HEK293 (cell line): ENCODE measurements around the gene ARRB2.

Experiments used
- CTCF ChIA-PET: fragments of 350-600 bp; formaldehyde crosslinking; extraction: SDS; loops from one replicate; lab custom pipeline; 2021; ENCODE audit warnings: antibody characterized with exemption; lab: Yijun Ruan, JAX
- POLR2A ChIA-PET: fragments of 300-600 bp; formaldehyde crosslinking; extraction: SDS; loops from one replicate; lab custom pipeline; 2020; ENCODE audit warnings: antibody characterized with exemption, inconsistent platforms; lab: Yijun Ruan, JAX
- H3K27ac ChIP-seq: fragments of 200-500 bp; sonication (Bioruptor generic); 2 replicates; pipeline ENCODE4 v1.5.1; 2014; ENCODE audit warnings: low read depth, low read length, control low read depth, inconsistent platforms; ENCODE audit errors: extremely low read depth
- H3K36me3 ChIP-seq, 2 experiments: fragments of 200-500 bp in 1 of 2; sonication (Bioruptor generic) in 1 of 2; 1 replicate in 1 of 2; 2 replicates in 1 of 2; pipeline ENCODE4 v1.5.1; 2014 to 2017; ENCODE audit warnings: inconsistent platforms in 2 of 2, low read length in 2 of 2; ENCODE audit not compliant: control insufficient read depth in 2 of 2, insufficient read depth in 1 of 2
- H3K4me1 ChIP-seq: fragments of 200-500 bp; sonication (Bioruptor generic); 2 replicates; pipeline ENCODE4 v1.5.1; 2014; ENCODE audit warnings: mild to moderate bottlenecking, low read length, inconsistent platforms; ENCODE audit not compliant: control insufficient read depth, insufficient read depth
- H3K4me3 ChIP-seq: 2 replicates; pipeline ENCODE4 v1.5.1; 2011; ENCODE audit warnings: low read depth, mild to moderate bottlenecking, control low read depth, low read length, moderate library complexity
- H3K9me3 ChIP-seq: fragments of 200-500 bp; sonication (Bioruptor generic); 2 replicates; pipeline ENCODE4 v1.5.1; 2014; ENCODE audit warnings: low read depth, low read length, inconsistent platforms; ENCODE audit not compliant: control insufficient read depth, insufficient read depth
- MEIS1 ChIP-seq: sonication (generic); formaldehyde crosslinking; IDR thresholded peaks from 2 replicates; pipeline ENCODE4 v1.8.1; 2022; ENCODE audit warnings: missing genetic modification reagents, mild to moderate bottlenecking, borderline replicate concordance
- ZBTB17 ChIP-seq: fragments of 450-650 bp; formaldehyde crosslinking; IDR thresholded peaks from 2 replicates; pipeline ENCODE4 v1.5.1; 2016; ENCODE audit warnings: missing biosample characterization, missing genetic modification characterization
- ZBTB48 ChIP-seq: fragments of 450-650 bp; formaldehyde crosslinking; IDR thresholded peaks from 2 replicates; pipeline ENCODE4 v1.5.1; 2016; ENCODE audit warnings: missing biosample characterization, missing genetic modification characterization
- ZEB2 ChIP-seq: fragments of 450-650 bp; formaldehyde crosslinking; IDR thresholded peaks from 2 replicates; pipeline ENCODE4 v1.5.1; 2016; ENCODE audit warnings: missing biosample characterization, missing genetic modification characterization
- ZFHX2 ChIP-seq: fragments of 450-650 bp; formaldehyde crosslinking; conservative IDR thresholded peaks from 2 replicates; pipeline ENCODE4 v1.5.1; 2016; ENCODE audit warnings: missing biosample characterization, missing genetic modification characterization
- ZNF16 ChIP-seq: fragments of 450-650 bp; formaldehyde crosslinking; IDR thresholded peaks from 2 replicates; pipeline ENCODE4 v1.5.1; 2016; ENCODE audit warnings: low read depth, missing biosample characterization, missing genetic modification characterization
- ZNF169 ChIP-seq: fragments of 450-650 bp; formaldehyde crosslinking; IDR thresholded peaks from 2 replicates; pipeline ENCODE4 v1.5.1; 2016; ENCODE audit warnings: missing biosample characterization, missing genetic modification characterization
- ZNF426 ChIP-seq: fragments of 450-650 bp; formaldehyde crosslinking; IDR thresholded peaks from 2 replicates; pipeline ENCODE4 v1.5.1; 2017; ENCODE audit warnings: missing biosample characterization, missing genetic modification characterization, mild to moderate bottlenecking, inconsistent platforms, moderate library complexity
- ZNF560 ChIP-seq: fragments of 450-650 bp; formaldehyde crosslinking; IDR thresholded peaks from 2 replicates; pipeline ENCODE4 v1.5.1; 2017; ENCODE audit warnings: missing biosample characterization, missing genetic modification characterization, borderline replicate concordance
- ZNF645 ChIP-seq: fragments of 450-650 bp; formaldehyde crosslinking; IDR thresholded peaks from 2 replicates; pipeline ENCODE4; 2016; ENCODE audit warnings: missing biosample characterization, missing genetic modification characterization
- ZNF692 ChIP-seq: fragments of 450-650 bp; formaldehyde crosslinking; IDR thresholded peaks from 2 replicates; pipeline ENCODE4 v1.5.1; 2016; ENCODE audit warnings: missing biosample characterization, missing genetic modification characterization
- ZNF791 ChIP-seq: fragments of 450-650 bp; formaldehyde crosslinking; IDR thresholded peaks from 2 replicates; pipeline ENCODE4 v1.5.1; 2016; ENCODE audit warnings: missing biosample characterization, missing genetic modification characterization
- ZSCAN4 ChIP-seq: fragments of 450-650 bp; formaldehyde crosslinking; IDR thresholded peaks from 2 replicates; pipeline ENCODE4 v1.5.1; 2017; ENCODE audit warnings: missing biosample characterization, missing genetic modification characterization
- TF ChIP-seq, protein P1 (sequence below): fragments of 450-650 bp; formaldehyde crosslinking; IDR thresholded peaks from 2 replicates; pipeline ENCODE4 v1.5.1; 2016; ENCODE audit warnings: missing biosample characterization, missing genetic modification characterization

The ARRB2 gene

DNA sequence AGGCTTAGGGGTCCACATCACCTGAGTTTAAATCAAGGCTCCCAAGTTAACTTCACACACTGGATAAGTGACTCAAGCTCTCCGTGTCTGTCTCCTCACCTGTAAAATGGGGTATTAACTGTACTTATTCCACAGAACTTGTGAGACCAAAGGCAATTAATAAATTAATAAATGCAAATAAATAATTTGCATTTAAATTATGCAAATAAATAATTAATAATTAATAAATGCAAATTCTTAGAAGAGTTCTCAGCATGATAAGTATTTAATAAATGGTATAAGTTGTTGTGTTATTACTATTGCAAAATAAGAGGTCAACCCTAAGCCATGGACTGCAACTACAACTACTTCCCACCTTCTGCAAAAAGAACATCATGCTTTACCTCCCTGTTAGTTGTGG, 43.0 kb downstream of the ARRB2 start:
- Histone ChIP-seq H3K27ac (no peak overlapping the region), H3K4me1 (no peaks in the 10 kb centered on the region), H3K36me3 (no peaks in the 10 kb centered on the region), H3K9me3 (no peaks in the 10 kb centered on the region)
- CTCF ChIA-PET: interaction anchor here (0.6 kb wide), 1 partner anchor 451 kb away, joined by 3 read pairs; no protein-coding TSS in a partner anchor
- TF ChIP-seq ZNF426 (tag by site-specific recombination) (no peak), ZNF16 (no peak), ZNF645 (tag by site-specific recombination) (no peak), ZSCAN4 (no peak), ZNF560 (tag by site-specific recombination) (no peak), ZEB2 (tag by site-specific recombination) (no peak), MEIS1 (CRISPR knock-in tag) (no peak)
- TF ChIP-seq, protein P1, sequence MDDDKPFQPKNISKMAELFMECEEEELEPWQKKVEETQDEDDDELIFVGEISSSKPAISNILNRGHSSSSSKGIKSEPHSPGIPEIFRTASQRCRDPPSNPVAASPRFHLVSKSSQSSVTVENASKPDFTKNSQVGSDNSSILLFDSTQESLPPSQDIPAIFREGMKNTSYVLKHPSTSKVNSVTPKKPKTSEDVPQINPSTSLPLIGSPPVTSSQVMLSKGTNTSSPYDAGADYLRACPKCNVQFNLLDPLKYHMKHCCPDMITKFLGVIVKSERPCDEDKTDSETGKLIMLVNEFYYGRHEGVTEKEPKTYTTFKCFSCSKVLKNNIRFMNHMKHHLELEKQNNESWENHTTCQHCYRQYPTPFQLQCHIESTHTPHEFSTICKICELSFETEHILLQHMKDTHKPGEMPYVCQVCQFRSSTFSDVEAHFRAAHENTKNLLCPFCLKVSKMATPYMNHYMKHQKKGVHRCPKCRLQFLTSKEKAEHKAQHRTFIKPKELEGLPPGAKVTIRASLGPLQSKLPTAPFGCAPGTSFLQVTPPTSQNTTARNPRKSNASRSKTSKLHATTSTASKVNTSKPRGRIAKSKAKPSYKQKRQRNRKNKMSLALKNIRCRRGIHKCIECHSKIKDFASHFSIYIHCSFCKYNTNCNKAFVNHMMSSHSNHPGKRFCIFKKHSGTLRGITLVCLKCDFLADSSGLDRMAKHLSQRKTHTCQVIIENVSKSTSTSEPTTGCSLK (tag by site-specific recombination): no peak
- TF ChIP-seq, all 188 proteins: peak for 0
- POLR2A ChIA-PET: no interaction called here
- H3K4me3 ChIP-seq: no peak overlapping the region

DNA sequence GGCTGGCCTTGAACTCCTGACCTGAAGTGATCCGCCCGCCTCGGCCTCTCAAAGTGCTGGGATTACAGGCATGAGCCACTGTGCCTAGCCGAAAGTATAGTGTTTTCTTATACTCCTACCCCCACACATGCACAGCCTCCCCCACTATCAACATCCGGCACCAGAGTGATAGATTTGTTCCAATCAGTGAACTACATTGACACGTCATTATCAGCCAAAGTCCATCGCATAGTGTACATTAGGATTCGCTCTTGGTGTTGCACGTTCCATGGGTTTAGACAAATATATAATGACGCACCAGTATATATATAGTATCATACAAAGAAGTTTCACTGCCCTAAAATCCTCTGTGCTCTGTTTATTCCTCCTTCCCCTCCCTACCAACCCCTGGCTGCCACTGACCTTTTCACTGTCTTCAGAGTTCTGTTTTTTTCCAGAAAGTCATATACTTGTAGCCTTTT, 49.4 kb downstream of the ARRB2 start:
- Histone ChIP-seq H3K27ac (no peak overlapping the region), H3K36me3 (no peaks in the 10 kb centered on the region), H3K4me1 (no peaks in the 10 kb centered on the region), H3K4me3 (no peak overlapping the region), H3K9me3 (no peaks in the 10 kb centered on the region)
- CTCF ChIA-PET: no interaction called here
- POLR2A ChIA-PET: no interaction called here
- TF ChIP-seq ZBTB17 (tag by site-specific recombination) (peak; percentile 23; the same call in 1 of the 2 replicates), ZNF692 (tag by site-specific recombination) (no peak), ZFHX2 (tag by site-specific recombination) (no peak)

DNA sequence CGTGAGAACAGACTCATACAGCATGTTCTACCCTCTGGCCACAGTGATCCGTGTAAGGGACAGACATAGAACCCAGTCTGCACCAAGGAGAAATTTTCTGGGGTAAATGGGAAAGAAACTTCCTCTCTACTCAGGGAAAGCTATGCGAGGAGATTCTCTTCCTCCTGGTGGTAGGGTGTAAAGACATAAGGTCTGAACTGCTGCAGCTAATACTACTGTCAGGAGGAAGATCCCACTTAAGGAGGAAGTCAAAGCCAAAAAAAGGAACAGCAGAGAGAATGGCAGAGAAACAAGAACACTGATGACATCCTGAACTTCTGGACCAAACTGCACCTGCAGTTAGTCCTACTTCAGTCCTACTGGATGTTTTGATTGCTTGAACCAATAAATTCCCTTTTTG, 54.2 kb downstream of the ARRB2 start:
- Histone ChIP-seq H3K36me3 (no peaks in the 10 kb centered on the region), H3K4me3 (no peak overlapping the region), H3K4me1 (no peaks in the 10 kb centered on the region), H3K27ac (no peak overlapping the region), H3K9me3 (no peaks in the 10 kb centered on the region)
- ChIA-PET CTCF (interaction anchor here (0.5 to 1.6 kb wide), 5 partner anchors 9 to 199 kb away, joined by 3 to 5 read pairs (median 3); partner anchors contain the start of gene ARRB2), POLR2A (no interaction called here)
- TF ChIP-seq ZNF169 (tag by site-specific recombination) (no peak), ZNF791 (tag by site-specific recombination) (no peak), ZBTB48 (tag by site-specific recombination) (no peak)
